GM19463 (cell line): ENCODE measurements around the gene TMEM45B.
"Not testable (repeated sequence)": the region's sequence is repeated elsewhere in the genome, so short reads cannot be mapped to it uniquely, and the experiment has no call there.

Source experiments
- ATAC-seq: cut with Tn5 transposase; IDR thresholded peaks from one replicate; pipeline ENCODE4 v1.9.1; 2021; ENCODE audit warnings: mild to moderate bottlenecking, moderate library complexity; ENCODE audit not compliant: unreplicated experiment

The TMEM45B gene

GRCh38 chr11:129804012-129804411 lies 11.6 kb upstream of the TMEM45B start:
- no peak for ATAC-seq

GRCh38 chr11:129808241-129808640 lies 7.4 kb upstream of the TMEM45B start:
- not testable (repeated sequence) for ATAC-seq

- ATAC-seq: no peak
Measured at GRCh38 chr11:129813231-129813791, 2.3 kb upstream of the TMEM45B start.

- no peak for ATAC-seq
Measured at GRCh38 chr11:129814244-129815014, 1.2 kb upstream of the TMEM45B start.

GRCh38 chr11:129817534-129818051 lies 1.9 kb downstream of the TMEM45B start:
- no peak for ATAC-seq

GRCh38 chr11:129818236-129818635 lies 2.6 kb downstream of the TMEM45B start:
- ATAC-seq: not testable (repeated sequence)

- no peak for ATAC-seq
Measured at GRCh38 chr11:129819237-129819636, 3.6 kb downstream of the TMEM45B start.

- not testable (repeated sequence) for ATAC-seq
Measured at GRCh38 chr11:129820228-129820627, 4.6 kb downstream of the TMEM45B start.

- not testable (repeated sequence) for ATAC-seq
Measured at GRCh38 chr11:129823281-129823680, 7.6 kb downstream of the TMEM45B start.

GRCh38 chr11:129823799-129824198 lies 8.2 kb downstream of the TMEM45B start:
- ATAC-seq: not testable (repeated sequence)

GRCh38 chr11:129825380-129825779 lies 9.7 kb downstream of the TMEM45B start:
- no peak for ATAC-seq

GRCh38 chr11:129828301-129828836 lies 12.7 kb downstream of the TMEM45B start:
- ATAC-seq: no peak

GRCh38 chr11:129829497-129829896 lies 13.8 kb downstream of the TMEM45B start:
- not testable (repeated sequence) for ATAC-seq

GRCh38 chr11:129831227-129831626 lies 15.6 kb downstream of the TMEM45B start:
- ATAC-seq: not testable (repeated sequence)

- ATAC-seq: not testable (repeated sequence)
Measured at GRCh38 chr11:129833260-129833659, 17.6 kb downstream of the TMEM45B start.

- ATAC-seq: not testable (repeated sequence)
Measured at GRCh38 chr11:129836423-129836891, 20.8 kb downstream of the TMEM45B start.

- no peak for ATAC-seq
Measured at GRCh38 chr11:129836979-129837378, 21.3 kb downstream of the TMEM45B start.

- ATAC-seq: no peak
Measured at GRCh38 chr11:129840236-129840635, 24.6 kb downstream of the TMEM45B start.

GRCh38 chr11:129842138-129842537 lies 26.5 kb downstream of the TMEM45B start:
- no peak for ATAC-seq

- no peak for ATAC-seq
Measured at GRCh38 chr11:129846508-129847335, 31.1 kb downstream of the TMEM45B start.

- ATAC-seq: not testable (repeated sequence)
Measured at GRCh38 chr11:129847361-129847760, 31.7 kb downstream of the TMEM45B start.
